Transverse colon (tissue), 3 donors: ENCODE data around the gene PTPN6.

Experiments used
- EP300 ChIP-seq: sonication (generic); formaldehyde crosslinking; IDR thresholded peaks from one replicate; pipeline ENCODE4 v1.6.1; 2017; ENCODE audit warnings: antibody characterized with exemption, low read depth
- POLR2A ChIP-seq: fragments of 450-650 bp; IDR thresholded peaks from one replicate; pipeline ENCODE4 v1.6.1; 2016; ENCODE audit warnings: antibody characterized with exemption, mild to moderate bottlenecking, moderate library complexity
- TF ChIP-seq, protein P1 (sequence below), 5 experiments: fragments of 200-600 bp in 3 of 5; fragments of 450-650 bp in 2 of 5; sonication (generic) in 3 of 5; IDR thresholded peaks; 1 replicate in 2 of 5; 2 replicates in 3 of 5; pipeline ENCODE4 v1.5.1; 2016 to 2017; ENCODE audit warnings: antibody characterized with exemption in 5 of 5, inconsistent platforms in 3 of 5, mild to moderate bottlenecking in 2 of 5, moderate library complexity in 1 of 5

DNA sequence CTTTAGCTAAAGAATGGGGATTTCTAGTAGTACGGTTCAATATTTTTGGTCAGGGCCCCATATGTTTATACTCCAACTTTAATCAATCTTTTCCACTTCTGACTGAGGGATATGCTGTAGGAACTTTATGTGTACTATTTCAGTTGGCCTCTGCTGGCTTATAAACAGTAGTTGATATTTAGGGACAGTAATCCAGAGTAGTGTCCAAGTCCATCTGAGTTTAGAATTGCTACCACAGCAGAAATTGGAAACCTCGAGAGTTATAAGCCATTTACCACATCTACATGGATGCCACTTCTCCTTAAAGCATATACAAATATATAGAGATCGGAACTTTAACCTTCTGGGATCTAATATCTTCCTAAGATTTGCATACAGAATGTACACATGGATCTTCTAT is 55.5 kb downstream of the PTPN6 start:
- TF ChIP-seq EP300, result no peak
- TF ChIP-seq, protein P1, sequence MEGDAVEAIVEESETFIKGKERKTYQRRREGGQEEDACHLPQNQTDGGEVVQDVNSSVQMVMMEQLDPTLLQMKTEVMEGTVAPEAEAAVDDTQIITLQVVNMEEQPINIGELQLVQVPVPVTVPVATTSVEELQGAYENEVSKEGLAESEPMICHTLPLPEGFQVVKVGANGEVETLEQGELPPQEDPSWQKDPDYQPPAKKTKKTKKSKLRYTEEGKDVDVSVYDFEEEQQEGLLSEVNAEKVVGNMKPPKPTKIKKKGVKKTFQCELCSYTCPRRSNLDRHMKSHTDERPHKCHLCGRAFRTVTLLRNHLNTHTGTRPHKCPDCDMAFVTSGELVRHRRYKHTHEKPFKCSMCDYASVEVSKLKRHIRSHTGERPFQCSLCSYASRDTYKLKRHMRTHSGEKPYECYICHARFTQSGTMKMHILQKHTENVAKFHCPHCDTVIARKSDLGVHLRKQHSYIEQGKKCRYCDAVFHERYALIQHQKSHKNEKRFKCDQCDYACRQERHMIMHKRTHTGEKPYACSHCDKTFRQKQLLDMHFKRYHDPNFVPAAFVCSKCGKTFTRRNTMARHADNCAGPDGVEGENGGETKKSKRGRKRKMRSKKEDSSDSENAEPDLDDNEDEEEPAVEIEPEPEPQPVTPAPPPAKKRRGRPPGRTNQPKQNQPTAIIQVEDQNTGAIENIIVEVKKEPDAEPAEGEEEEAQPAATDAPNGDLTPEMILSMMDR (IDR thresholded peaks at IDR 0.05), result no peak
- no peak for TF ChIP-seq POLR2A
